Endothelial cell of umbilical vein (primary cell): Measurements from ENCODE around the gene PITPNB. TPM values are rescaled to one million over a fixed set of nuclear protein-coding genes. Genes with fewer than 3 reads are reported as not detected.

Source experiments
- BruUV-seq: library from RNA; stranded (reverse); fragments of 400-500 nt; replicated peaks from 2 replicates; lab custom pipeline; 2021; lab: Mats Ljungman, UMichigan
- CTCF ChIA-PET: fragments of 300-600, 350-600 bp; sonication (Branson Sonifier 250); formaldehyde crosslinking; loops from one replicate; lab custom pipeline; 2021; ENCODE audit warnings: antibody characterized with exemption, inconsistent platforms; lab: Charles Lee
- POLR2A ChIA-PET: fragments of 300-600, 350-600 bp; sonication (Branson Sonifier 250); formaldehyde crosslinking; loops from one replicate; lab custom pipeline; 2021; ENCODE audit warnings: antibody characterized with exemption, inconsistent platforms; lab: Charles Lee
- DNase-seq: peaks from one replicate; pipeline ENCODE4 v3.0.0-alpha.2; 2011; ENCODE audit warnings: low read depth, low spot score
- FAIRE-seq: peaks from 2 replicates; lab custom pipeline; 2011; peaks lifted over from hg19 to GRCh38; lab: Jason Lieb, UNC
- H2AFZ ChIP-seq: 2 replicates; pipeline ENCODE4 v1.6.0; 2012; ENCODE audit warnings: low read depth, low read length, control low read depth, inconsistent platforms
- H3K27ac ChIP-seq: 2 replicates; pipeline ENCODE4 v1.5.1; 2011; ENCODE audit warnings: low read depth, mild to moderate bottlenecking, control low read depth, low read length, moderate library complexity; ENCODE audit not compliant: insufficient read depth
- H3K27me3 ChIP-seq, 2 experiments: 2 replicates each; pipeline versions ENCODE4 v1.6.0 to v1.6.1; 2011; ENCODE audit warnings: low read length in 2 of 2, mixed read lengths in 1 of 2; ENCODE audit not compliant: control insufficient read depth in 2 of 2, insufficient read depth in 2 of 2
- H3K36me3 ChIP-seq, 2 experiments: 2 replicates in 1 of 2; 3 replicates in 1 of 2; pipeline ENCODE4 v1.5.1; 2011; ENCODE audit warnings: low read length in 2 of 2, mild to moderate bottlenecking in 1 of 2, moderate library complexity in 1 of 2; ENCODE audit not compliant: control insufficient read depth in 2 of 2, insufficient read depth in 2 of 2; ENCODE audit errors: extremely low read depth in 1 of 2
- H3K4me1 ChIP-seq: 3 replicates; pipeline ENCODE4 v1.5.1; 2011; ENCODE audit warnings: mild to moderate bottlenecking, low read length; ENCODE audit not compliant: control insufficient read depth, insufficient read depth; ENCODE audit errors: extremely low read depth
- H3K4me2 ChIP-seq: 2 replicates; pipeline ENCODE4 v1.6.1; 2011; ENCODE audit warnings: low read length, control low read depth, mixed read lengths; ENCODE audit not compliant: insufficient read depth
- H3K4me3 ChIP-seq, 3 experiments: fragments of 200-600 bp in 1 of 3; sonication (generic), shearing (Covaris generic) in 1 of 3; replicated peaks in 1 of 3; 2 replicates each; pipeline ENCODE4 v1.5.1; 2011 to 2016; ENCODE audit warnings: control low read depth in 3 of 3, low read length in 3 of 3, mild to moderate bottlenecking in 2 of 3, inconsistent platforms in 1 of 3, low read depth in 1 of 3, moderate library complexity in 1 of 3; ENCODE audit not compliant: insufficient read depth in 1 of 3
- H3K79me2 ChIP-seq: 2 replicates; pipeline ENCODE4 v1.6.0; 2012; ENCODE audit warnings: low read length, inconsistent platforms; ENCODE audit not compliant: control insufficient read depth, insufficient read depth
- H3K9ac ChIP-seq: replicated peaks from 2 replicates; pipeline ENCODE3; 2011; ENCODE audit warnings: low read length, control low read depth; ENCODE audit not compliant: insufficient read depth; ENCODE audit errors: extremely low read depth
- H3K9me1 ChIP-seq: replicated peaks from 3 replicates; pipeline ENCODE4 v1.6.0; 2011; ENCODE audit warnings: mild to moderate bottlenecking, low read length; ENCODE audit not compliant: control insufficient read depth, insufficient read depth; ENCODE audit errors: extremely low read depth
- H3K9me3 ChIP-seq: replicated peaks from 2 replicates; pipeline ENCODE4 v1.5.1; 2012; ENCODE audit warnings: low read length, inconsistent platforms; ENCODE audit not compliant: control insufficient read depth, insufficient read depth
- H4K20me1 ChIP-seq: replicated peaks from 2 replicates; pipeline ENCODE3; 2011; ENCODE audit warnings: mild to moderate bottlenecking, low read length; ENCODE audit not compliant: control insufficient read depth, insufficient read depth; ENCODE audit errors: extremely low read depth
- CTCF ChIP-seq, 2 donors: IDR thresholded peaks; 1 replicate in 1 of 2; 2 replicates in 1 of 2; pipeline ENCODE4 v1.5.1; 2011; ENCODE audit warnings: low read length in 2 of 2, mild to moderate bottlenecking in 2 of 2, moderate library complexity in 2 of 2, control low read depth in 1 of 2, inconsistent platforms in 1 of 2, low read depth in 1 of 2; ENCODE audit not compliant: insufficient read depth in 1 of 2; ENCODE audit errors: extremely low read depth in 1 of 2
- EZH2 ChIP-seq: IDR thresholded peaks from 2 replicates; pipeline ENCODE4 v1.6.1; 2012; ENCODE audit warnings: borderline replicate concordance, low read depth, mild to moderate bottlenecking, moderate library complexity, low read length, inconsistent platforms; ENCODE audit not compliant: severe bottlenecking
- FOS ChIP-seq: IDR thresholded peaks from 2 replicates; pipeline ENCODE4 v1.6.1; 2011; ENCODE audit warnings: mild to moderate bottlenecking, low read length, moderate library complexity, borderline replicate concordance; ENCODE audit not compliant: insufficient read depth
- GATA2 ChIP-seq: IDR thresholded peaks from 2 replicates; pipeline ENCODE4 v1.7.0; 2011; ENCODE audit warnings: low read depth, mild to moderate bottlenecking, moderate library complexity, mixed read lengths, low read length; ENCODE audit not compliant: insufficient read length, insufficient read depth
- JUN ChIP-seq: IDR thresholded peaks from 2 replicates; pipeline ENCODE4 v1.6.1; 2011; ENCODE audit warnings: borderline replicate concordance, low read depth; ENCODE audit not compliant: insufficient read length, insufficient read depth
- MAX ChIP-seq: IDR thresholded peaks from 2 replicates; pipeline ENCODE4 v1.6.1; 2011; ENCODE audit not compliant: insufficient read depth, insufficient read length
- MYC ChIP-seq: IDR thresholded peaks from one replicate; pipeline ENCODE4 v1.6.1; 2011; ENCODE audit warnings: mild to moderate bottlenecking, low read depth, low read length
- POLR2A ChIP-seq: IDR thresholded peaks from 2 replicates; pipeline ENCODE4 v1.6.1; 2012; ENCODE audit warnings: low read depth, mild to moderate bottlenecking, control low read depth, low read length
- POLR2AphosphoS5 ChIP-seq: IDR thresholded peaks from 2 replicates; pipeline ENCODE4 v1.6.1; 2012; ENCODE audit warnings: low read depth, mild to moderate bottlenecking, control low read depth, low read length, moderate library complexity; ENCODE audit not compliant: insufficient read depth
- dilution Hi-C: fragments of 300-500 bp; cut with MboI; formaldehyde crosslinking; loops from one replicate; pipeline ENCODE4 v1.15.0; 2019; ENCODE audit warnings: low sequenced_read_pairs; ENCODE audit not compliant: extremely low pct_ligation_motif_present
- intact Hi-C: fragments of 100-400 bp; cut with micrococcal nuclease; formaldehyde crosslinking; loops from one replicate; pipeline ENCODE4 v1.10.0; 2022
- polyA plus RNA-seq, 4 experiments: library from polyadenylated mRNA; depleted of rRNA in 3 of 4; stranded (reverse) in 3 of 4; unstranded in 1 of 4; fragments of >200 nt; gene quantifications; 2 replicates each; pipeline versions ENCODE4 v1.2.1 to v1.2.3, GENCODE V29; 2011 to 2012; ENCODE audit warnings: missing spikeins in 1 of 4
- total RNA-seq: library from RNA; stranded (reverse); gene quantifications from 2 replicates; pipeline ENCODE4 v1.2.3, GENCODE V29; 2021

The PITPNB gene
- total and polyA plus RNA-seq, 2 donors (not counting 3 experiments of a cell fraction or from before 2014, with no cell fraction given) = 29.7 to 108 TPM

GRCh38 chr22:27870234-27871191 lies 48.5 kb downstream of the PITPNB start:
- intact Hi-C loops (no loop called here), dilution Hi-C loops (no loop called here)
- TF ChIP-seq JUN (no peak), POLR2AphosphoS5 (no peak), MAX (no peak), CTCF (IDR thresholded peaks at IDR 0.05; ENCODE audit: extremely low read depth in 1 of 2, insufficient read depth in 1 of 2, low read depth in 1 of 2, low read length in 2 of 2) (no peak), MYC (no peak), FOS (no peak), POLR2A (no peak), EZH2 (no peak), GATA2 (no peak)
- Histone ChIP-seq H4K20me1 (no peaks in the 10 kb centered on the region), H3K4me3 (no peak overlapping the region), H2AFZ (no peak overlapping the region), H3K27me3 (no peaks in the 10 kb centered on the region), H3K9me3 (no peaks in the 10 kb centered on the region), H3K9ac (no peak overlapping the region), H3K4me1 (peaks cover 10% of the 10 kb centered on the region), H3K4me2 (no peak overlapping the region), H3K9me1 (no peaks in the 10 kb centered on the region), H3K79me2 (peaks cover 61% of the 10 kb centered on the region), H3K27ac (no peak overlapping the region), H3K36me3 (peaks cover 11 to 28% of the 10 kb centered on the region in 2 experiments)
- POLR2A ChIA-PET = no interaction called here
- CTCF ChIA-PET = interaction anchor here (0.5 to 1.2 kb wide), 3 partner anchors 11 to 120 kb away, joined by 3 read pairs; no protein-coding TSS in a partner anchor
- BruUV-seq = no TSS peak
- FAIRE-seq (no peak), DNase-seq (no peak)
